ENCODE measurements around the gene KSR2. TPM values are rescaled to one million over a fixed set of nuclear protein-coding genes. Genes with fewer than 3 reads are reported as not detected.

KSR2 gene
- total RNA-seq, 1 donor from 2014 or later = 1.4 TPM

- no peaks in the 10 kb centered on the region for H3K9me3 ChIP-seq
- intact Hi-C loops (cut with DNase I) = no loop called here
- no peak overlapping the region for H3K4me3 ChIP-seq
- H3K27me3 ChIP-seq = no peaks in the 10 kb centered on the region
- no peaks in the 10 kb centered on the region for H3K4me1 ChIP-seq
- no peaks in the 10 kb centered on the region for H3K36me3 ChIP-seq
- no peak overlapping the region for H3K27ac ChIP-seq
- DNase-seq = no peak
- no peak for TF ChIP-seq CTCF (IDR thresholded peaks at IDR 0.05)
- ATAC-seq = no peak
These were observed 254.6 kb downstream of the KSR2 start for GRCh38 chr12:117714203-117714602.

GRCh38 chr12:117710121-117710520 is 258.7 kb downstream of the KSR2 start:
- no peak for DNase-seq
- Histone ChIP-seq H3K27ac (no peak overlapping the region), H3K27me3 (no peaks in the 10 kb centered on the region), H3K36me3 (no peaks in the 10 kb centered on the region), H3K4me1 (no peaks in the 10 kb centered on the region), H3K4me3 (no peak overlapping the region), H3K9me3 (no peaks in the 10 kb centered on the region)
- TF ChIP-seq CTCF (IDR thresholded peaks at IDR 0.05) = no peak
- no peak for ATAC-seq
- intact Hi-C loops (cut with DNase I) = no loop called here

GRCh38 chr12:117707861-117708260 is 260.9 kb downstream of the KSR2 start:
- DNase-seq = no peak
- no peak for ATAC-seq
- H3K27ac ChIP-seq = no peak overlapping the region
- H3K9me3 ChIP-seq = no peaks in the 10 kb centered on the region
- no peaks in the 10 kb centered on the region for H3K36me3 ChIP-seq
- H3K4me1 ChIP-seq = no peaks in the 10 kb centered on the region
- no peaks in the 10 kb centered on the region for H3K27me3 ChIP-seq
- intact Hi-C loops (cut with DNase I) = no loop called here
- no peak overlapping the region for H3K4me3 ChIP-seq
- TF ChIP-seq CTCF (IDR thresholded peaks at IDR 0.05) = no peak

GRCh38 chr12:117703584-117703983 is 265.2 kb downstream of the KSR2 start:
- no peak for TF ChIP-seq CTCF (IDR thresholded peaks at IDR 0.05)
- intact Hi-C loops (cut with DNase I) = no loop called here

GRCh38 chr12:117702741-117703140 is 266.0 kb downstream of the KSR2 start:
- no peak for TF ChIP-seq CTCF (IDR thresholded peaks at IDR 0.05)
- Histone ChIP-seq H3K36me3 (no peaks in the 10 kb centered on the region), H3K27me3 (no peaks in the 10 kb centered on the region)

More at GRCh38 chr12:117703584-117703983, 265.2 kb downstream of the KSR2 start:
- ATAC-seq (no peak), DNase-seq (no peak)
- no peak overlapping the region for H3K27ac ChIP-seq
- no peaks in the 10 kb centered on the region for H3K4me1 ChIP-seq
- H3K9me3 ChIP-seq = no peaks in the 10 kb centered on the region
- H3K4me3 ChIP-seq = no peak overlapping the region
- H3K27me3 ChIP-seq = no peaks in the 10 kb centered on the region
- H3K36me3 ChIP-seq = no peaks in the 10 kb centered on the region

GRCh38 chr12:117699575-117699974 is 269.2 kb downstream of the KSR2 start:
- Histone ChIP-seq H3K27me3 (no peaks in the 10 kb centered on the region), H3K9me3 (no peaks in the 10 kb centered on the region), H3K36me3 (no peaks in the 10 kb centered on the region), H3K4me3 (no peak overlapping the region), H3K27ac (no peak overlapping the region), H3K4me1 (no peaks in the 10 kb centered on the region)
- intact Hi-C loops (cut with DNase I) = no loop called here
- TF ChIP-seq CTCF (IDR thresholded peaks at IDR 0.05) = no peak
- DNase-seq (no peak), ATAC-seq (no peak)

More at GRCh38 chr12:117702741-117703140, 266.0 kb downstream of the KSR2 start:
- no peak for ATAC-seq
- no peak overlapping the region for H3K27ac ChIP-seq
- H3K4me3 ChIP-seq = no peak overlapping the region
- no peaks in the 10 kb centered on the region for H3K4me1 ChIP-seq
- H3K9me3 ChIP-seq = no peaks in the 10 kb centered on the region
- intact Hi-C loops (cut with DNase I) = no loop called here
- no peak for DNase-seq

All from upper lobe of right lung (tissue), 1 donor.